HG03469 (cell line): ENCODE results near the gene LENG9.
"Not testable (repeated sequence)": the region's sequence is repeated elsewhere in the genome, so short reads cannot be mapped to it uniquely, and the experiment has no call there.

Source experiments
- ATAC-seq: cut with Tn5 transposase; IDR thresholded peaks from one replicate; pipeline ENCODE4 v1.9.1; 2021; ENCODE audit warnings: mild to moderate bottlenecking, moderate library complexity, moderate number of reproducible peaks; ENCODE audit not compliant: unreplicated experiment

Gene LENG9

DNA sequence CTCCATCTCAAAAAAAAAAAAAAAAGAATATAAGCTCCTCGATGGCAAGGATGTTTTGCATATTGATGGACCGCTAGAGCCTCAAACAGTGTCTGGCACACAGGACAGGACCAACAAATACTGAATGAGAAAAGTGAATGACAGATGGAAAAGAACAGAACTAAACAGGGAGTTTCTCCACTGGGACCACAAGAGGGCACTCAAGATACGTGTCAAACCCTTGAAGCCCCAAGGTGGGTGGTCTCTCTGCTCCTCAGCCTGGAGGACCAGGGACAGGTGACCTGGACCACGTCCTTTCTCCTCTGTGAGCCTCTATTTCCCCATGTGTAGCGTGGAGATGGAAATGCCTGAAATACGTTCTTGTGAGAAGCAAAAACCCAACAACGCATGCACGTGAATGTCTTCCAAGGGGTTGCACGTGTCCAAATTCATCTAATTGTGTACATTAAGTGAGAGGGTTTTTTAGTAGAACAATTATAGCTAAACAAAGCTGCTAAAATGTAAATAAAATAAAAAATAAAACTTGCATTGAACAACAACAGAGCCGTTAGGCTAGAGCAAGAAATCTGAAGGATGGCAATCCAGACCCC is 15.2 kb upstream of the LENG9 start:
- no peak for ATAC-seq

DNA sequence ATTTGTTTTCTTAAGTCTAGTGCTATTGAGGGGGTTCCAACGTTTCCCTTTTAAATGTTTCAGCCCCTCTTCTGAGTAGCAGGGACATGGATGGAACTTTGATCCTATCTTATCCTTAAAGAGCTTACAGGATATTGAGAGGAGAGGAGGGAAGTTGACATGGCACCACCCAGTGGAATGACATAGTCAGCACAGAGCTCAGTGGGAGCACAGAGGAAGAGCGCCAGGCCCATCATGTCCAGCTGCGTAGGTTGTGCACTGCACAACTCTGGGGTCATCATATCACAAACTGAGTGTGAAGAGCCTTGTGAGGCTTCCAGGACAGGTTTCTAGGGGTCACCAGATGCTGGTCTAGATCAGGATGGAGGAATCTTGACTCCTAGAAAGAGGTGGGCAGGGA is 14.1 kb upstream of the LENG9 start:
- no peak for ATAC-seq

DNA sequence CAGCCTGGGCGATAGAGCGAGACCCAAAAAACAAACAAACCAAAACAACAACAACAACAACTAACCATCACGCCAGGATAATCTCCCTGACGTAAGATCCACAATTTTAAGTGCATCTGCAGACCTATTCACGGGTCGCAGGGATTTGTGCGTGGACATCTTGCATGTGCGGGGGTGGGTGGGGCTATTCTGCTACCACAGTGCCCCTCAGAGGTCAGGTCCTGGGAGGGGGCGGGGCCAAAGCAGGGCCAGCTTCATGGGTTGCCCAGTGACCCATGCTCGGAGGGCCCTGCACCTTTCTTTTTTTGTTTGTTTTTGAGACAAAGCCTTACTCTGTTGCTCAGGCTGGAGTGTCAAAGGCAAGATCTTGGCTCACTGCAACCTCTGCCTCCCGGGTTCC is 12.1 kb upstream of the LENG9 start:
- no peak for ATAC-seq

DNA sequence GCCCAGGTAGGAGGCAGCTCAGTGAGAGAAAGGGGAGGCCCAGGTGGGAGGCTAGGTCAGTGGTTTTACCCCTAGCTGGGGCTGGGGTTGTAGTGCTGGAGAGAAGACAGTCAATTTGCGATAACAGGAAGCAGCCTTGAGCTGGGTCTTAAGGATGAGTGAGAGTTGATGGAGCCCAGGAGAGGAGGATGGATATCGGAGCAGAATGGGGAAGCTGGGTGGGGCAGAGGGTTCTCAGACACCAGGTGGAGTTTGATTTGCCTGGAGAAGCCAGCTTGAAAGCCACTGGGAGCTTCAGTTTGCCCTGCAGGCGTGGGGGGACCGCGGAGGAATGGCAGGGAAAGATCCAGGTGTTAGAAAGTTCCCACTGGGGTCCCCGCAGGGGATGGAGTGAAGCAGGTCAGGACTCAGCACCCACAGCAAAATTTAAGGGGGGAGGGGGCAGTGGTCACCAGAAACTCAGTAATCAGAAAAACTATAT is 10.4 kb upstream of the LENG9 start:
- no peak for ATAC-seq

DNA sequence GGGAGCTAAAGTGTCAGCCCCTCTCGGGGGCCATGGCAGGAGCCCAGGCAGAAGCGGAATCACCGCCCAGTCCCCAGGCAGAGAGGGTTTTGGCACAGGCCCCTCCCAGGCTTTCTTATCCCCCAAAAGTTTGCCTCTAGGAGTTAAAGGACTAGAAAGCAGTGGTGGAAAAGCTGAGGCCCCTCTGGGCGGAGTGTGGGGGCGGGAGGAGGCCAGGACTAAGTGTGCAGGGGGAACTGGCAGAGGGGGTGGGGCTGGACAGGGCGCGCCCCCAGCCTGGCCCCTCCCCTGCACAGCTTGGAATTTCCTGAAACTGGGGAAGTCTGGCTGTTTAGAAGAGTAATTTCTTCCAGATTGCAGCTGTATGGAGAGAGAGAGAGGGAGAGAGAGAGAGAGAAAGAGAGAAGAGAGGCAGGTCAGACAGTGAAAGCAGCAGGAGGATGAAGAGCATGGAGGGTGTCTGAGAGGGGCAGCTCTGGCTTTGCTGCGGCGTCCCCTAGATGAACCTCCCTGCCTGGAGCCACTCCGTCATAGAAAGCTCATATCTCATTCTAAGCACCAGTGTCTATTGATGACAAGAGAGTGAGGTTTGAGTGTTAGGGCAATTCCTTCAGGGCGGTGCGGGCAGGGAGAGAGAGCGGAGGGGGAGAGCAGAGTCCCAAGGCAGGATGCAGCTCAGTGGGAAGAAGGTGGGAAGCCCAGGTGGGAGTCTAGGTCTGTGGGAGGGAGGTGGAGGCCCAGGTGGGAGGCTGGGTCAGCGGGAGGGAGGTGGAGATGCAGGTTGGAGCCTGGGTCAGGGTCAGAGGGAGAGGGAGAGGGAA is 9.7 kb upstream of the LENG9 start, which contains the start of gene CDC42EP5:
Gene CDC42EP5, minus strand, starts transcription at position 226 of the 821 bp plus-strand sequence. CDS start 7,749 bp downstream, outside the sequence.
- ATAC-seq: no peak

DNA sequence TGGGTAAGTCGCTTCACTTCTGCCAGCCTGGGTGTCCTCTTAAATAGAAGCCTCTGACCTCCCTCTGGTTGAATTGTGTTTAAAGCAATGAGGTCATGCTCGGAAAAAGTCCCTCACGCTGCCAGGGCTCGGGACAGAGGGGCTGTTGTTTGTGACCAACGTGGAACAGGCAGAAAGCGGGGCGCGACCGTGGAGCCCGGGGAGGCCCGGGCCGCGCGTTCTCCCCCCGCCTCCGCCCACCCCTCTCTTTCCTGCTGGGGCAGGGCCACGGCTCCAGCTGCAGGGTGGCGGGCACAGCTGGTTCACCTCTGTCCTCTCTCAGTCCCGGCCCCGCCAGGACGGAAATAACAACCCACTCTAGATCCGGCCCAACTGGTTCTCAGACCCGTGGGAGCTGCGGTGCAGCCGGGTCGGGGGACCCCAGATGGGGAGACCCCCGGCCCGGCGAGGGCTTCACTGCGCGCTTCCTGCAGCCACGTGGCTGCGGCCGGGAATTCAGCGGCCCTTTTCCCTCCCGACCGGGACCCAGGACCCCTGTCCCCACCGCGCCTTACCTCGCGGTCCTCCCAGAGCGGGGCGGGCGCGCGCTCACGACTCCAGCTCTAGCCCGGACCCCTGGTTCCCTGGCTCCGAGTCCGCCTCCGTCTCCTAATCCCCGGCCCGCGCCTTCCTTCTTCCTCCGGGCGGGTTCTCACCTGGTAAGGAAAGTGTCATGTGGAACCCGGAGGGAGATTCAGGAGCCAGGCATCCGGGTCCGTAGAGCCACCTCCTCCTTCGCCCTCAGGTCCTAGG is 7.6 kb upstream of the LENG9 start:
- ATAC-seq: no peak

DNA sequence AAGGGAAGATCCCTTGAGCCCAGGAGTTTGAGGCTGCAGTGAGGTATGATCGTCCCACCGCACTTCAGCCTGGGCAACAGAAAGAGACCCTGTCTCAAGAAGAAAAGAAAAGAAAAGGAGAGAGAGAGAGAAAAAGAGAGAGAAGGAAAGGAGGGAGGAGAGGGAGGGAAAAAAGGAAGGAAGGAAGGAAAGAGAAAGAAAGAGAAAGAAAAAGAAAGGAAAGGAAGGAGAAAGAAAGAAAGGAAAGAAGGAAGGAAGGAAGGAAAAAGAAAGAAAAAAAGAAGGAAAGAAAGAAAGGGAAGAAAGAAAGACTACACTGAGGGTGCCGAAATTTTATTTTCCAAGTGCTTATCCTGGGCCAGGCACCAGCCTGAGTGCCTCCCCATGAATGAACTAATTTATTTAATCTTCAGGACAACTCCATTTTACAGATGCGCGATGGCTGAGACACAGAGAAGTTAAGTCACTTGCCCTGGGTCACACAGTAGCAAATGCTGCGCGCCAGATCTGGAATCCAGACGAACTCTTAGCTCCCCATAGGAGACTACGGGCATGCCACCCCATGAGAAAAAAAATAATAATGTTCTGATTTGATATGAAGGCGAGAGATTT is 6.8 kb upstream of the LENG9 start:
- no peak for ATAC-seq

DNA sequence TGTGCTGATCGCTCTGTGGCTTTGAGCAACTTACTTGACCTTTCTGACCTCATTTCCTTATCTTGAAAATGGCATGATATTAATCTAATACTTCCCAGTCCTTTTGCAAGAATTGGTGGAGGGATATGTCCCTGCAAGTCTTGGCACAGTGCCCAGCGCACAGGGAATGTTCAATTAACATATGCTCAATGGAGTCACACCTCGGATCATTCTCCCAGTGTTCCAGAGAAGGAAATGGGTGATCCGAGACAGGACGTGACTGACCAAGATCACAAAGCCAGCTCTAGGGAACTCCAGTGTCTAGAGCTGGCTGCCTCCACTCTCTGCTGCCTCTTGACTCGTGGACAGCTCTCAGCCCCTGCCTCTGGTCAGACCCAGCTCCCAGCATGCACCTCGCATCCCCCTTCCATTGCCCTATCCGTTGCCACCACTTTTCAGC is 5.9 kb upstream of the LENG9 start:
- ATAC-seq: no peak

DNA sequence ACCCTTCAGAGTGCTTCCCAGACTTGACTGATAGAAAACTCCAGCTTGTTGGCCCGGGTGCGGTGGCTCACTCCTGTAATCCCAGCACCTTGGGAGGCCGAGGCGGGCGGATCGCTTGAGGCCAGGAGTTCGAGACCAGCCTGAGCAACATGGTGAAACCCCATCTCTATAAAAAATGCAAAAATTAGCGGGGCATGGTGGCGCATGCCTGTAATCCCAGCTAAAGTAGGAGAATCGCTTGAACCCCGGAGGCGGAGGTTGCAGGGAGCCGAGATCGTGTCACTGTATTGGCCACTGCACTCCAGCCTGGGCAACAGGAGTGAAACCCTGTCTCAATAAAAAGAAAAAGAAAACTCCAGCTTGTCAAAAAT is 2.5 kb upstream of the LENG9 start:
- ATAC-seq: not testable (repeated sequence)

DNA sequence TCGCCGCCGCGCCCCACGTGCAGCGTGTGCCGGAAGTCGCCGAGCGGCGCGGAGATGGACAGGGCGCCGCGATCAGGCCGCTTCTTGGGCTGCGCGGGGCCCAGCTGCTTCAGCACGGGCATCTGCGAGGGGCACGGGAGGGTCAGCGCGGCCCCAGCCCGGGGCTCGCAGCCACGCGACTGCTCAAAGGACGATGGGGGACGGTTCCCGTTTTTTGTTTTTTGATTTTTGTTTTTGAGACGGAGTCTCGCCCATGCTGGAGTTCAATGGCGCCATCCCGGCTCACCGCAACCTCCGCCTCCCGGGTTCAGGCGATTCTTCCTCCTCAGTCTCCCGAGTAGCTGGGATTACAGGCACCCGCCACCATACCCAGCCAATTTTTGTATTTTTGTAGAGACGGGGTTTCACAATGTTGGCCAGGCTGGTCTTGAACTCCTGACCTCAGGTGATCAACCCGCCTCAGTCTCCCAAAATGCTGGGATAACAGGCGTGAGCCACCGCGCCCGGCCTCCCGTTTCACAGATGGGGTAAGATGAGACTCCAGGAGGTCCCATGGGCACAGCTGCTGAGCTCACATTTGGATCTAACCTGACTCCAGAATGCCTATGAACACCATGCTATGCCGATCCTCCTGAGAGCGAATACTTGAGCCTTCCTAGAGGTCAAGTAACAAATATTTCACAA is 2.0 kb upstream of the LENG9 start:
- no peak for ATAC-seq

DNA sequence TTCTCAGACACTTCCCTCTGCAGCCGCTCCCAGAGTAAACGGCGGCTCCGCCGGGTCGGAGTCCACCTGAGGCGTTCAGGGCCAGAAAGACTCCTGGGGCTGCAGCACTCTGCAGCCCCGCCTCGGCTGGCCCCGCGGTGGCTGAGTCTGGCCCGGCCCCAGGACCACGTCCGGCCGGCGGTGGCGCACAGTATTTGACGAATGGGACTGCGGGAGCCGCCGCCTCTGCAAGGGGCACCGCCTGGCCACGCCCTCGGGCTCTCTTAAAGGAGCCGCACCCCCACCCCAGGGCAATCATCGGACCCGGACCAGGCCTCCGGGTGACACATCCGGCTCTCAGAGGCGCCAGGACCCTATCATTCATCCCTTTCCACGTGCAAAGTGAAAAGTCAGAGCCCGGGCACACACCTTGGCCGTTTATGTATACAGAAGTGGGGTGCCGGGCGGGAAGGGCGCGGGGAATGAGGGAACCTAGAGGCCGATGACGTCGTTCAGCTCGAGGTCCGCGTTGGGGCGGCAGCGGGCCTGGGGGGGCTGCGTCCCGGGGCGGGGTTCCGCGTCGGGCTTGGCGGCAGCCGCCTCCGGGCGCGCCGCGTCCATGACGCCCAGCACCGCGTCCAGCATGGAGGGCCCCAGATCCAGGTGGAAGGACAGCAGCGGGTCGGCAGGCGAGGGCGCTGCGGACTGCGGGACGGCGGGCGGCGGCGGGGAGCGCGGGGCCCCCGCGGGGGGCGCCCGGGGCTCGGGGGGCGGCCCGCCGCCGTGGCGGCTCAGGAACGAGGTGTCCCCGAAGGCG is 1.2 kb upstream of the LENG9 start:
- peak; percentile 26 for ATAC-seq

DNA sequence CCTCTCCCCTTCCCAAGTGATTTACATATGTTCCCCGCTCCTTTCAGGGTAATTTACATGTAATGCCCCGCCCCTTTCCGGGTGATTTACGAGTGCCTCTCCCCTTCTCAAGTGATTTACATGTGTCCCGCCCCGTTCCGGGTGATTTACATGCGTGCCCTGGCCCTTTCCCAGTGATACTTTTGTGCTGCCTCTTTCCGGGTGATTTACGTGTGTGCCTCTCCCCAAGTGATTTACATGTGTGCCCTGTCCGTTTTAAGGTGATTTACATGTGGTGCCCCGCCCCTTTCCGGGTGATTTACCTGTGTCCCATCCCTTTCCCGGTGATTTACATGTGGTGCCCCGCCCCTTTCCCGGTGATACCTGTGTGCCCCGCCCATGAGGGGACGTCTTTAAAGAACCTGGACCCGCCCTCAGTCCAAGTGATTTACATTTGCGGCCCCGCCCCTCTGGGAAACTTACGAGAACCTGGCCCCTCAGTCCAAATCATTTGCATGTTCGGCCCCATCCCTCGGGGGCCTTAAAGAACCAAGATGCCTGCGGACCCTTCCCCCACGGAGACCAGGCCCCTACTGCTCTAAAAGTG is 559 bp upstream of the LENG9 start:
- ATAC-seq: peak; percentile 26

DNA sequence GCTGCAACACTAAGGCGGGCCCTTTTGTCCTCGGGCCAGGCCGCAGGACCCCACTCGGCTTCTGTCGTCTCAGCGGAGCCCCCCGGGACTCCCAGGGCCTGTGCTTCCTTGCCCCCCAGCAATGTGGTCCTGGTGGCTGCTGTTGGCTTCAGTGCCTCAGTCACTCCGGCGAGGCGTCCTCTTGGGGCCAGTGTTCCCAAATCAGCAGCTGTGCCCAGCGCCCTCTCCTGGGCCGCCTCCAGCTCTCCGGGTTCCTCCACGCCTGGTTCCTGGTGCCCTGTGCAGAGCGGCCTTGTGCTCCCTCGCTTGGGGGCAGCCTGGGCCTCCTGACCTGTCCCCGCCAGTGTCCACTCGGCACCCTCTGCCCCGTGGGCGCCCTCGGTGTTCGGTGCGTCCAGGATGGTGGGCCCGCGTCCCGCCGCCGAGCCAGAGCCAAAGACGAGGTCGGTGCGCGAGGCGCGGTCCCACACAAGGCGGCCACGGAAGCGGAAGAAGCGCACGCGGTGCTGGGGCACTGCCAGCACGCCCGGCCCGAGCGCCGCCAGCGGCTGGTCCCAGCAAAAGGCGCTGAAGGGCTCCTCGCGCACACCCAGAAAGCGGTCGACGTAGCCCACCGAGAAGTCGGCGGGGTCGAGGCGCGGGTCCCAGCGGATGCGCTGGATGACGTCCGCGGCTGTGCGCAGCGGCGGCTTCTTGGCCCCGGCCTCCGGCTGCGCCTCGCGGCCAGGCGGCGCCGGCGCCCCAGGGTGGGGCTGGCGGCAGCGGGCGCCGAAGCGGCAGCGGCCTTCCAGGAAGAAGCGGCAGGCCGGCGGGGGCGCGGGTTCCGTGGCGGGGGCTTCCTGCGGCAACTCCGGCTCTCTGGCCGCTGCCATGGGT is 685 bp downstream of the LENG9 start:
- peak; percentile 11 for ATAC-seq

DNA sequence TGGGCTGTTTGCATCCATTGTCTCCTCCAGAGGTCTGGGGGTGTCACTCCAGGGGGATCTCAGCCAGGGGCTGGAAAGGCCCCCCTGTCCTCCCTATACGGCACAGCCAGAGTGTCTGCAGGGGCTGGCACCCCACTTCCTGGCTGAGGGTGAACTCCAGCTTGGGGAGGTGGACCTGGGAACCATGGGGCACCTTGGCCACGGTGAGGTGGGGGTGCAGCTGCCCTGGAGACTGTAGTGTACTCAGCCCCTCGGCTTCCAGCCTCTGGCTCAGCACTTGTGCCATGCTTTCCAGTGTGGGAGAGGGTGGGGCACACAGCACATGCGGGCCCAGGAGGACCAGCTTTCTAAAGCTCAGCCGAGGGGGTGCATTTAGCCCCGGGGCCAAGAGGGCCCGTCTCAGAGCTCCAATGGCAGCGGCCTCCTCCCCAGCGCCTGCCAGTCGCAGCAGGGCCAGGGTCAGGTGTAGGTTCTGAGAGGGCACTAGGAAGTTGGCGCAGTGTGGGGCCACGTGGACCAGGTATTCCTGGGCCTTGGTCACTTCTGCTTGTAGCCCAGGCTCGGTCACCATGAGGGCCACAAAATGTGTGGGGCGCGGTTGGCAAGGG is 1.4 kb downstream of the LENG9 start:
- ATAC-seq: no peak

DNA sequence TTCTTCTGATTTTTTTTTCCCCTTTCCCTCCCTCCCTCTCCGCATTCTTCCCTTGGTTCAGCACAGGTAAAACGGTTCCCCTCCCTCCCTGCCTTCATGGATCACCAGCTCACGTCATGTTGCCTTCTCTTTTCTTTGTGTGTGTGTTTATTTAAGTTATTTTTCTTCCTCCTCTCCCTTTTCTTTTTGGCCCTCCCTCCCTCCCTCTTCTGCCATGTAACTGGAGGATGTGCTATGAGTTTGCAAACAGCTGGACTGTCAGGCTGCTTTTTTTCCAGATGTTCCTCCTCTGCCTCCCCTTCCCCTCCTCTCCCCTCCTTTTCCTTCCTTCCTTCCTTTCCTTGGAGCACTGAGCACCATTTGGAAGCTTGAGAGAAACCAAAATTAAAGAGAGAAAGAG is 2.0 kb downstream of the LENG9 start:
- no peak for ATAC-seq

DNA sequence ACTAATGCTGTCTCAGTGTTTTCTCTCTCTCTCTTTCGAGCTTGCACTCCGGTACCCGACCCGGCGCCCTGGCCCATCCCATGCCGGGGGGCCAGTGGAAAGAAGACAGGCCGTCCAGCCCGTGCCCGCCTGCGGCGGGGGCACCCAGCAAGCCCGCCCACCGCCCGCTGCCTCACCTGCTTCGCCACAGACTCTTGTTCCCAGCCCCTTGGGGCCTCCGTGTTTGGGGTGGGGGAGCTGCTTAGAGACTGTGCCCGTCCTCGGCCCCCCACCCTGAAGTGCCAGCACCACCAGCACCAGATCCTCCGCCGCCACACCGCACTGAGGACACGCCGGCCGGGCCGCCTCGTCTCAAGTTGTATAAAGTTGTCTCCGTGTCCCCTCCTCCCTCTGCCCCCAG is 2.4 kb downstream of the LENG9 start:
- no peak for ATAC-seq

DNA sequence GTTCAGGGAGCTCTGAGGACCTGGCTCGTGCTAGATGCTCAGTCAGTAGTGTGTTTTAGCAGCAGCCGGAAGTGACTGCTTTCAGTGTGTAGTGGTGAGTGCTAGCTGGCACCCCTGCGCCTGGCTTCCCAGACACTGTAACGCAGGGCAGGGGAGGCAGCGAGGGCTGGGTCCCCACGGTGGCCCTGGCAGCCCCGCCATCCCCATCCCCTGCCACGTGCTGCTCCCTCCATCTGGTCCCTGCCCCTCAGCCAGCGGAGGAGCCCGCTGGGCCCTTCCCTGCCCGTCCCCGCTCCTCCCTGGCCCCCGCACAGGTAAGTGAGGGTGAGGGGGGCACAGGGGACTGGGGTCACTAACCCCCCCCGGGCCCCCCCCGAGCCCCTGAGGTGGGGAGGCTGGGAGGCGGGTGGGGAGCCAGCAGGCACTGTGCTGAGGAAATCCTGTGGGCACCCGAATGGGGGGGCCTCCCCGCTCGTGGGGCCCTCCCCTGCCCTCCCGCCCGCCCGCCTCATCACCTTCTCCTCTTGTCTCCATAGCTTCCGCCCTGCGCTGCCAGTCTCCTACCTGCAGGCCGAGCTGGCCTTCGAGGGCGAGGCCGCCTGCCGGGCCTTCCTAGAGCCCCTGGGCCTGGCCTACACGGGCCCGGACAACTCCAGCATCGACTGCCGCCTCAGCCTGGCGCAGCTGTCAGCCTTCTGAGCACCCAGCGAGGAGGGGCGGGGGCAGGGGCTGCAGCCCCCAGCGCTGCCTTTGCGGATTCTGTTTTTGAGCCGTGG is 3.2 kb downstream of the LENG9 start:
- no peak for ATAC-seq
